B cell (primary cell): ENCODE measurements around the gene LAMP5. TPM values are rescaled to one million over a fixed set of nuclear protein-coding genes. Genes with fewer than 3 reads are reported as not detected.

ENCODE experiments used
- ATAC-seq: fragments of 200-7000 bp; cut with Tn5 transposase; one replicate; pipeline ENCODE4 v1.10.0; 2021; ENCODE audit warnings: low read depth, mild to moderate bottlenecking, moderate number of reproducible peaks, moderate library complexity
- CTCF ChIA-PET: fragments of 350-600 bp; sonication (Branson Sonifier 250); formaldehyde crosslinking; loops from one replicate; lab custom pipeline; 2021; ENCODE audit warnings: antibody characterized with exemption, inconsistent platforms; lab: Charles Lee
- POLR2A ChIA-PET: fragments of 350-600 bp; sonication (Branson Sonifier 250); formaldehyde crosslinking; loops from one replicate; lab custom pipeline; 2021; ENCODE audit warnings: antibody characterized with exemption; lab: Charles Lee
- DNase-seq: peaks from one replicate; pipeline ENCODE4 v3.0.0; 2013
- H2AFZ ChIP-seq: 2 replicates; pipeline ENCODE4 v1.6.1; 2012; ENCODE audit warnings: mild to moderate bottlenecking, low read depth, low read length; ENCODE audit not compliant: insufficient read depth, poor library complexity, severe bottlenecking
- H3K27ac ChIP-seq, 2 donors: 1 replicate in 1 of 2; 2 replicates in 1 of 2; pipeline ENCODE4 v1.5.1; 2012 to 2013; ENCODE audit warnings: low read length in 2 of 2, mild to moderate bottlenecking in 2 of 2, moderate library complexity in 1 of 2
- H3K27me3 ChIP-seq, 4 experiments: fragments of 200-600 bp in 1 of 4; sonication (generic) in 1 of 4; replicated peaks in 1 of 4; 1 replicate in 2 of 4; 2 replicates in 2 of 4; pipeline versions ENCODE4 v1.6.1 to v1.7.0; 2013 to 2016; ENCODE audit warnings: low read length in 3 of 4, mild to moderate bottlenecking in 2 of 4, mixed read lengths in 1 of 4, moderate library complexity in 1 of 4; ENCODE audit not compliant: insufficient read depth in 4 of 4, control insufficient read depth in 3 of 4; ENCODE audit errors: control extremely low read depth in 1 of 4
- H3K36me3 ChIP-seq, 2 experiments: replicated peaks in 1 of 2; 1 replicate in 1 of 2; 2 replicates in 1 of 2; pipeline versions ENCODE4 v1.6.1 to v1.7.1; 2013; ENCODE audit warnings: low read length in 1 of 2; ENCODE audit not compliant: insufficient read depth in 2 of 2, control insufficient read depth in 1 of 2; ENCODE audit errors: control extremely low read depth in 1 of 2, extremely low read depth in 1 of 2
- H3K4me1 ChIP-seq, 2 donors: fragments of 200-600 bp in 1 of 2; sonication (generic) in 1 of 2; 1 replicate in 1 of 2; 2 replicates in 1 of 2; pipeline versions ENCODE4 v1.5.1 to v1.6.1; 2013 to 2017; ENCODE audit warnings: low read length in 2 of 2; ENCODE audit not compliant: control insufficient read depth in 2 of 2, insufficient read depth in 2 of 2
- H3K4me2 ChIP-seq: replicated peaks from 2 replicates; pipeline ENCODE3; 2012; ENCODE audit warnings: mild to moderate bottlenecking, low read depth, low read length; ENCODE audit not compliant: poor library complexity, severe bottlenecking
- H3K4me3 ChIP-seq, 5 experiments: fragments of 200-600 bp in 1 of 5; sonication (generic) in 1 of 5; 1 replicate in 3 of 5; 2 replicates in 2 of 5; pipeline versions ENCODE4 v1.5.1 to v1.7.0; 2011 to 2016; ENCODE audit warnings: low read length in 4 of 5, mild to moderate bottlenecking in 4 of 5, low read depth in 2 of 5, control low read depth in 1 of 5, moderate library complexity in 1 of 5; ENCODE audit not compliant: insufficient read depth in 1 of 5; ENCODE audit errors: control extremely low read depth in 1 of 5, extremely low read depth in 1 of 5
- H3K79me2 ChIP-seq: fragments of 200-600 bp; sonication (generic); one replicate; pipeline ENCODE4 v1.6.0; 2016; ENCODE audit warnings: low read length; ENCODE audit not compliant: control insufficient read depth, insufficient read depth
- H3K9ac ChIP-seq: fragments of 200-600 bp; sonication (generic); 2 replicates; pipeline ENCODE4 v1.6.1; 2017; ENCODE audit warnings: mild to moderate bottlenecking, low read length, moderate library complexity
- H3K9me3 ChIP-seq, 3 donors: one replicate each; pipeline versions ENCODE4 v1.6.1 to v1.7.1; 2013; ENCODE audit warnings: low read length in 2 of 3; ENCODE audit not compliant: control insufficient read depth in 2 of 3, insufficient read depth in 1 of 3; ENCODE audit errors: control extremely low read depth in 1 of 3
- H4K20me1 ChIP-seq: 2 replicates; pipeline ENCODE4 v1.6.0; 2012; ENCODE audit warnings: mild to moderate bottlenecking, low read length; ENCODE audit not compliant: insufficient read depth, control insufficient read depth, poor library complexity, severe bottlenecking
- H3K27ac Mint-ChIP-seq: one replicate; pipeline ENCODE4 v1.8.0; 2021; ENCODE audit warnings: mixed read lengths
- H3K27me3 Mint-ChIP-seq: one replicate; pipeline ENCODE4 v1.8.0; 2021; ENCODE audit warnings: mixed read lengths
- H3K4me1 Mint-ChIP-seq: one replicate; pipeline ENCODE4 v1.8.0; 2021; ENCODE audit warnings: mixed read lengths
- H3K4me3 Mint-ChIP-seq: one replicate; pipeline ENCODE4 v1.8.0; 2021; ENCODE audit warnings: mixed read lengths
- H3K9me3 Mint-ChIP-seq: one replicate; pipeline ENCODE4 v1.8.0; 2022; ENCODE audit warnings: mixed read lengths; ENCODE audit not compliant: insufficient read depth
- EZH2 ChIP-seq: IDR thresholded peaks from 2 replicates; pipeline ENCODE4 v1.6.1; 2012; ENCODE audit warnings: borderline replicate concordance, low read depth, mild to moderate bottlenecking, moderate library complexity, low read length; ENCODE audit not compliant: insufficient read depth, poor library complexity, severe bottlenecking
- WGBS: methylation state at CpG from one replicate; pipeline ENCODE4 v1.1.5; 2013; ENCODE audit warnings: missing lambda C conversion rate; ENCODE audit not compliant: insufficient coverage; 5-methylcytosine and 5-hydroxymethylcytosine counted together
- intact Hi-C: fragments of 100-400 bp; cut with micrococcal nuclease; formaldehyde crosslinking; loops from one replicate; pipeline ENCODE4 v1.10.0; 2022
- polyA plus RNA-seq: library from polyadenylated mRNA; depleted of rRNA; stranded (reverse); fragments of >200 nt; gene quantifications from 2 replicates; pipeline ENCODE4 v1.2.3, GENCODE V29; 2012
- total RNA-seq, 2 donors: library from RNA; stranded (reverse); fragments of 120-200 nt in 1 of 2; gene quantifications; 1 replicate in 1 of 2; 2 replicates in 1 of 2; pipeline versions ENCODE4 v1.2.3 to v1.2.4, GENCODE V29; 2013 to 2022
- TF ChIP-seq, protein P1 (sequence below): fragments of 200-600 bp; IDR thresholded peaks from one replicate; pipeline ENCODE4 v1.8.0; 2022; ENCODE audit warnings: antibody characterized with exemption, mild to moderate bottlenecking

Gene LAMP5
- total and polyA plus RNA-seq, 2 donors (not counting 1 experiment from before 2014, with no cell fraction given), result 0.17 to 1.3 TPM

DNA sequence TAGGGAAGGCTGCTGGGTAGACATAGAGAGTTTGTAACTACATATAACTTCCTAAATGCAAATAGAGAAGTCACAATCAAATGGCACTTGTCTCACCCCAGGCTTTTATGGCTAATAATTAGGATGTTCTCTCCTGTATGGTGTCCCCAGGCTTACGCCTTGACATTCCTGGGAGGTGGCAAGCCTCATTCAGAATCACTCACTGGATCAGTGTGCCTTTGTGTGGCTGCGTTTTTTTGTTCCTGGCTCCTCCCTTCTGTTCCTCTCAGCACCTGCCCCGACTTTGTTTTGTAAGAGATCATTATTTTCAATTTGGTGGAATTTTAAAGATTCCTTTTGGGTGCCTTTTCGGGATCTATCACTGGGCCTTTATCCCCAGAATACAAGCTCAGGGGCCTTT, 5.7 kb downstream of the LAMP5 start:
- Mint-ChIP-seq H3K27me3 (peaks cover 46% of the 10 kb centered on the region), H3K4me1 (peaks cover 14% of the 10 kb centered on the region), H3K9me3 (no peaks in the 10 kb centered on the region), H3K27ac (no peak overlapping the region), H3K4me3 (no peak overlapping the region)
- H3K4me1 ChIP-seq, result peaks cover 11 to 21% of the 10 kb centered on the region in 2 donors
- ChIA-PET CTCF (no interaction called here), POLR2A (no interaction called here)
- H3K27ac ChIP-seq, result no peak overlapping the region
- no peak overlapping the region for H3K9ac ChIP-seq
- H3K27me3 ChIP-seq, result peaks cover 0 to 27% (median 14%) of the 10 kb centered on the region in 4 experiments
- H3K79me2 ChIP-seq, result no peaks in the 10 kb centered on the region
- peaks cover 0 to 7% (median 0%) of the 10 kb centered on the region in 3 donors for H3K9me3 ChIP-seq
- H3K4me3 ChIP-seq, result no peak overlapping the region
- DNase-seq (no peak), ATAC-seq (no peak)
- no peaks in the 10 kb centered on the region for H4K20me1 ChIP-seq
- no peaks in the 10 kb centered on the region for H3K36me3 ChIP-seq
- H2AFZ ChIP-seq, result no peak overlapping the region
- 93% methylated on average over 2 of the region's 4 CpGs for WGBS
- intact Hi-C loops, result no loop called here
- no peak for TF ChIP-seq EZH2
- TF ChIP-seq, protein P1, sequence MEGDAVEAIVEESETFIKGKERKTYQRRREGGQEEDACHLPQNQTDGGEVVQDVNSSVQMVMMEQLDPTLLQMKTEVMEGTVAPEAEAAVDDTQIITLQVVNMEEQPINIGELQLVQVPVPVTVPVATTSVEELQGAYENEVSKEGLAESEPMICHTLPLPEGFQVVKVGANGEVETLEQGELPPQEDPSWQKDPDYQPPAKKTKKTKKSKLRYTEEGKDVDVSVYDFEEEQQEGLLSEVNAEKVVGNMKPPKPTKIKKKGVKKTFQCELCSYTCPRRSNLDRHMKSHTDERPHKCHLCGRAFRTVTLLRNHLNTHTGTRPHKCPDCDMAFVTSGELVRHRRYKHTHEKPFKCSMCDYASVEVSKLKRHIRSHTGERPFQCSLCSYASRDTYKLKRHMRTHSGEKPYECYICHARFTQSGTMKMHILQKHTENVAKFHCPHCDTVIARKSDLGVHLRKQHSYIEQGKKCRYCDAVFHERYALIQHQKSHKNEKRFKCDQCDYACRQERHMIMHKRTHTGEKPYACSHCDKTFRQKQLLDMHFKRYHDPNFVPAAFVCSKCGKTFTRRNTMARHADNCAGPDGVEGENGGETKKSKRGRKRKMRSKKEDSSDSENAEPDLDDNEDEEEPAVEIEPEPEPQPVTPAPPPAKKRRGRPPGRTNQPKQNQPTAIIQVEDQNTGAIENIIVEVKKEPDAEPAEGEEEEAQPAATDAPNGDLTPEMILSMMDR, result no peak
- no peak overlapping the region for H3K4me2 ChIP-seq

GRCh38 chr20:9523636-9524035, 9.2 kb downstream of the LAMP5 start:
- Histone ChIP-seq H3K4me1 (no peaks in the 10 kb centered on the region), H3K79me2 (no peaks in the 10 kb centered on the region), H2AFZ (no peak overlapping the region), H3K4me3 (no peak overlapping the region), H3K9ac (no peak overlapping the region), H3K36me3 (no peaks in the 10 kb centered on the region), H3K27ac (no peak overlapping the region), H3K9me3 (no peaks in the 10 kb centered on the region), H3K4me2 (no peak overlapping the region), H4K20me1 (no peaks in the 10 kb centered on the region), H3K27me3 (peaks cover 0 to 4% (median 3%) of the 10 kb centered on the region in 4 experiments)
- H3K9me3 Mint-ChIP-seq, result no peaks in the 10 kb centered on the region
- DNase-seq, result no peak
- no peak overlapping the region for H3K27ac Mint-ChIP-seq
- CTCF ChIA-PET, result no interaction called here
- no peak overlapping the region for H3K4me3 Mint-ChIP-seq
- no CpG with 5 or more reads among the region's 3 CpGs for WGBS
- POLR2A ChIA-PET, result no interaction called here
- no peak for ATAC-seq
- H3K27me3 Mint-ChIP-seq, result peaks cover 16% of the 10 kb centered on the region
- intact Hi-C loops, result no loop called here
- TF ChIP-seq EZH2, result no peak
- TF ChIP-seq, protein P1, result no peak
- no peaks in the 10 kb centered on the region for H3K4me1 Mint-ChIP-seq
